Muscle of arm (tissue), 12 donors: ENCODE results near the gene NENF. TPM values are rescaled to one million over a fixed set of nuclear protein-coding genes. Genes with fewer than 3 reads are reported as not detected.
"Not testable (repeated sequence)": the region's sequence is repeated elsewhere in the genome, so short reads cannot be mapped to it uniquely, and the experiment has no call there.

Experiments
- DNase-seq: peaks from one replicate; pipeline ENCODE4 v3.0.0-alpha.2; 2013
- polyA plus RNA-seq, 12 donors: library from polyadenylated mRNA; unstranded; fragments of 120-200 nt; gene quantifications; one replicate each; pipeline ENCODE4 v1.2.1, GENCODE V29; 2013; ENCODE audit not compliant: insufficient read length in 12 of 12

NENF gene
- polyA plus RNA-seq, 12 donors = 45.5 to 94.0 (median 76.7) TPM; not detected in 1

- no peak for DNase-seq
Observed at GRCh38 chr1:212477680-212478466, 45.2 kb downstream of the NENF start.

- DNase-seq = no peak
Observed at GRCh38 chr1:212478467-212479025, 45.8 kb downstream of the NENF start.

GRCh38 chr1:212479188-212479587 lies 46.5 kb downstream of the NENF start:
- no peak for DNase-seq

GRCh38 chr1:212480711-212481437 lies 48.2 kb downstream of the NENF start:
- not testable (repeated sequence) for DNase-seq

GRCh38 chr1:212481438-212481767 lies 48.7 kb downstream of the NENF start:
- DNase-seq = no peak

GRCh38 chr1:212482006-212482636 lies 49.4 kb downstream of the NENF start:
- no peak for DNase-seq

GRCh38 chr1:212482637-212483441 lies 50.1 kb downstream of the NENF start:
- DNase-seq = no peak

GRCh38 chr1:212484701-212485570 lies 52.2 kb downstream of the NENF start:
- DNase-seq = no peak

- no peak for DNase-seq
Observed at GRCh38 chr1:212485571-212485912, 52.8 kb downstream of the NENF start.

- DNase-seq = no peak
Observed at GRCh38 chr1:212485913-212486618, 53.3 kb downstream of the NENF start.

- no peak for DNase-seq
Observed at GRCh38 chr1:212486619-212486975, 53.9 kb downstream of the NENF start.

GRCh38 chr1:212487286-212487685 lies 54.6 kb downstream of the NENF start:
- DNase-seq = no peak

GRCh38 chr1:212487774-212488435 lies 55.2 kb downstream of the NENF start:
- no peak for DNase-seq

GRCh38 chr1:212488436-212489283 lies 55.9 kb downstream of the NENF start:
- DNase-seq = peak; percentile 79

GRCh38 chr1:212489284-212489859 lies 56.7 kb downstream of the NENF start:
- no peak for DNase-seq

GRCh38 chr1:212490276-212490675 lies 57.6 kb downstream of the NENF start:
- DNase-seq = no peak

GRCh38 chr1:212491454-212491853 lies 58.7 kb downstream of the NENF start:
- no peak for DNase-seq
